ENCODE data around the gene MPST.

Gene MPST

DNA sequence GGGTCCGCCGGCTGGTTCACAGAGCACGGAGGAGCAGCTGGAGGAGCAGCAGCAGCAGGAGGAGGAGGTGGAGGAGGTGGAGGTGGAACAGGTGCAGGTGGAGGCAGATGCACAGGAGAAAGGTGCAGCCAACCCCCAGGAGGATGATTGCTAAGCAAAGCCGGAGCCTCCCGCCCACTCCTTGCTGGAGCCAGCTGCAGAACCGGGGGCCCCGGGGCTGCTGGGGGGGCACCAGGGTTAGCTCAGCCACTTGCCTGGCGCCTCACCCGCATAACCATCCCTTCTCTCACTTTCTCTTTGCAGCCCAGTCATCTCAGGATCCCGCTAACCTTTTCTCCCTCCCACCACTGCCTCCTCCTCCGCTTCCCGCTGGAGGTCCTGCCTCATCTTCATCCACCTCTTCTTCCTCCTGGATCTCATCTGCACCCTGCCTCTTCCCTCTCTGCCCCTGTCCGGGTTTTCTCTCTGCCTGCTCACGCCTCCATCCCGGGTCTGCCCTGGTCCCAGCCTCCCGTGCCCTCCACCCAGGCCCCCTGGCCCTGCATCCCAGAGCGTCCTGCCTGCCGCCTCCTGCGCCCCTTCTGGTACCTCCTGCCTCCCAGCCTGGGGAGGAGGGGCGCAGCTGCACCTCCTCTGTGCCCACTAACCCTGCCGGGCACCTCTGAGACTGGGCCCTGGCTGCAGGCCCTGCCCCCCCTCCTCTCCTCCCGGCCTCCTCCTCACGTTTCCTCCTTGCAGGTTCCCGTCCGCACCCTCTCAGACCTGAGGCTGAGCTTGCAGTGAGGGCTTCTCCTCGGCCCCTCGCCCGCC lies 41.5 kb downstream of the MPST start:
- TF ChIP-seq, protein P1, sequence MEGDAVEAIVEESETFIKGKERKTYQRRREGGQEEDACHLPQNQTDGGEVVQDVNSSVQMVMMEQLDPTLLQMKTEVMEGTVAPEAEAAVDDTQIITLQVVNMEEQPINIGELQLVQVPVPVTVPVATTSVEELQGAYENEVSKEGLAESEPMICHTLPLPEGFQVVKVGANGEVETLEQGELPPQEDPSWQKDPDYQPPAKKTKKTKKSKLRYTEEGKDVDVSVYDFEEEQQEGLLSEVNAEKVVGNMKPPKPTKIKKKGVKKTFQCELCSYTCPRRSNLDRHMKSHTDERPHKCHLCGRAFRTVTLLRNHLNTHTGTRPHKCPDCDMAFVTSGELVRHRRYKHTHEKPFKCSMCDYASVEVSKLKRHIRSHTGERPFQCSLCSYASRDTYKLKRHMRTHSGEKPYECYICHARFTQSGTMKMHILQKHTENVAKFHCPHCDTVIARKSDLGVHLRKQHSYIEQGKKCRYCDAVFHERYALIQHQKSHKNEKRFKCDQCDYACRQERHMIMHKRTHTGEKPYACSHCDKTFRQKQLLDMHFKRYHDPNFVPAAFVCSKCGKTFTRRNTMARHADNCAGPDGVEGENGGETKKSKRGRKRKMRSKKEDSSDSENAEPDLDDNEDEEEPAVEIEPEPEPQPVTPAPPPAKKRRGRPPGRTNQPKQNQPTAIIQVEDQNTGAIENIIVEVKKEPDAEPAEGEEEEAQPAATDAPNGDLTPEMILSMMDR (conservative IDR thresholded peaks at IDR 0.05), result no peak

DNA sequence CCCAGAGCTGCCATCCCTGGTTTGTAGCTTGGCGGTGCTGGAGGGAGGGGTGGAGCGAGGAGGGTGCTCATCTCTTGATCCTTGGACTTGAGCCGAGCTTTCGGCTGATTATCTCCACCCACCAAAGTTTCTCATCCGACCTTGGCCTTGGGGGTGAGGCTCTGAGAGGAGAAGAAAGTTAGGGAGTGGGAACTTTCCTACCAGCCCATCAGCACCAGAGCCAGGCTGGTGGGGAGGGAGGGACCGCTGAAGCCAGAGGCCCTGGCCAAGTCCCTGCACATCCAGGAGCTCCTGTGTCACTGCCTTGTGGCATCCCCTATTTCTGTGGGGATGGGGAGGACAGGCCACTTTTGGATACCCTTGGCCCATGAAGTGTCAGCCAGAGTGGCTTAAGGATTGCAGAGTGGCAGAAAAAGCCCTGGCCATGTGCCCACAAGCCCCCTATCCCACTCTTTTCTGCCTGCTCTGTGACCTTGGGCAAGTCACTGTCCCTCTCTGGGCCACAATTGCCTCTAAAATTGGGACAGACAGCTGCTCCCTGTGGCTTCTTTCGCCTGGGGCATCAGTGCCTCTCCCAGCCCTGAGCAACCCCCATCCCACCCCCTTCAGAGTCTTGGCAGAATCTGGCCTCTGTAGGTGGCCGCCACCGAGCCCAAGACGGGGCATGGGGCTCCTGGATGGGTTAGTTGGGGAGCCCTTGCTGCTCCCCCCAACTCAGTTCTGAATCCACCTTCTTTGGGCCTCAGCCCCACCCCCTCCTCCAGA lies 42.3 kb downstream of the MPST start:
- TF ChIP-seq, protein P1 (conservative IDR thresholded peaks at IDR 0.05), result no peak
- H3K27ac ChIP-seq, result no peak overlapping the region

More for the DNA sequence above, 41.5 kb downstream of the MPST start:
- H3K27ac ChIP-seq, result no peak overlapping the region

DNA sequence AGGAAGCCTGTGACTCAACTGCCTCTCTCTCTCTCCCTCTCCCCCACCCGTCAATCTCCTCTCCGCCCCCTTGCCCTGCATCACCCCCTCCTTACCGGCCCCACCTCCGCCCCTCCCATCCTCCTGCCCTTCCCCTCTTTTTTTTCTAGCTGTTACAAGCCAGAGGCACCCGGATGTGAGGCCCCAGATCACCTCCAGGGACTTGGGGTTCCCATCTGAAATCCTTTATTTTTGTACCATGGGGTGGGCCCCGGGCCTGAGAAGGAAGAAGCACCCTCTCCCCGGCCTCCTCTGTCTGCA lies 42.8 kb downstream of the MPST start:
- no peak overlapping the region for H3K27ac ChIP-seq

DNA sequence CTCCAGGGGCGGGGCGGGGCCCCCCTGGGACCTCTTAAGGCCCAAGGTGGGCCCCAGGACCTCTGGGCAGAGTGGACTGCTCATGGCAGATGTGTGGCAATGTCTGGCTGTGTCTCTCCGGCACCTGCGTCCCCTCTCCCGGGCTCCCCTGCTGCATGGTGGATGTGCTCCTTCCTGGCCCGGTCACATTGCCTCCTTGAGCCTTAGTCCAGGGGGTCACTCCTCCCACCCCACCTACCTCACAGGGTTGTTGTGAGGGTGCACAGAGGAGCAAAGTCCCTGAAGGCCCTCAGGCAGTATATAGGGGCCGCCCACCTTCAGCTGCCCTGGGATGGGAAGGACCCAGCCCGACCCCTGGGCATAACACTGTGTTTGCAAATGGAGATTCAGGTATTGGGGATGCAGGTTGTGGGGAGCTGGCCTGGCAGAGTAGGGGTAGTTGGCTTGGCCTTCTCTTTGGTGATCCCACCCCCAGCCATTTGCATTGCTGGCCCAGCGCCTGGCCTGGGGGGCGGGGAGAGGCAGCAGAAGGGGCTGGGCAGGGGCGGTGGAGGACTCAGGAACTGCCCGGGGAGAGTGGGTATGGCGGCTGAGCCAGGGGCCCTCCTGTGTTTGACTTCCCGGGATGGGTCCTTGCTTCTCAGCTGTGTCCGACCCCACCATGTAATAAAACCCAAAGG lies 43.3 kb downstream of the MPST start:
- peak overlapping the region; percentile 30; the same call in 1 of the 2 replicates for H3K27ac ChIP-seq
- TF ChIP-seq, protein P1 (conservative IDR thresholded peaks at IDR 0.05), result no peak

More for the DNA sequence above, 42.8 kb downstream of the MPST start:
- TF ChIP-seq, protein P1 (conservative IDR thresholded peaks at IDR 0.05), result no peak

DNA sequence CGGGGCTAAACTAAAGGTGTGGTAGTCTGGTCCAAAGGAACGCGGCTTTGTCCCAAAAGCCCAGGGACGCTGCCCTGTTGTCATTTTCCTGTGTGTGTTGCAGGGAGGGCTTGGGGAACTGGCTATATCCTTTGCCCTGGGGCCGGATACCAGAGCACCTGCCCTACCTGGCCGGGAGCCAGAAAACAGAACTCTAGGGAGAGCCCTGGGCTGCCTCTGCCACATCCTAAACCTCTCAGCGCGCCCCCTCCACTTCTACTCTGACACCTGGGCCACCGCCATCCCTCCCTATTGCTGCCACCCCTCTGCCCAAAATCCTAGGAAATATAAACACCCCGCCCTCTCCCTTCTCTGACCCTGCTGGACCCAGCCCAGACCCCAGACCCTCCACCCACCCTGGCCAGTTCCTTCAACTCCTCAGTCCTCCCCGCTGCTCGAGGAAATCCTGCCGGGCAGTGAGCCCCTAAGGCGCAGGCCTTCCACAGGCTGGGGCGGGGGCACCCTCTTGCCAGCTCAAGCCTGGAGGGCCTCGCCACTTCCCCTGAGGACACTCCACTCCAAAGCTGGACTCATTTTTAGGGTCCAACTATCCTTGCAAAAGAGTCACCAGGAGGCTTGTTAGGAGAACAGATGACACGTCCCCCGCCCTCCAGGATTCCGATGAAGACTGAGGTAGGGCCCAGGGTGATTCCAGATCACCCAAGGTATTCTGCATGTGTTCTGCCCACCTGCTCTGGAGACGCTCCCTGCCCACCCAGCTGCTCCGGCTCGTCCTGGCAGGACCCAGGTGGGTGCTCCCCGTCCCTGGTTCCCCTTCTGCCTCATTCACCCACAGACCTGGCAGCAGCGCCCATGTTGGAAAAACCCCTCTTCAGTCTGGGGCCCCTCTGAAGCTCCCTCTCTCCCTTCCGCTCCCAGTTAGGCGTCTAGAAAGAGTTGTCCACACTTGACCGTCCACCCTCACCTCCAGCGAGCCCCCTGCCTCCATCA lies 44.2 kb downstream of the MPST start:
- peak overlapping the region; percentile 30; the same call in 1 of the 2 replicates for H3K27ac ChIP-seq
- TF ChIP-seq, protein P1 (conservative IDR thresholded peaks at IDR 0.05), result no peak

DNA sequence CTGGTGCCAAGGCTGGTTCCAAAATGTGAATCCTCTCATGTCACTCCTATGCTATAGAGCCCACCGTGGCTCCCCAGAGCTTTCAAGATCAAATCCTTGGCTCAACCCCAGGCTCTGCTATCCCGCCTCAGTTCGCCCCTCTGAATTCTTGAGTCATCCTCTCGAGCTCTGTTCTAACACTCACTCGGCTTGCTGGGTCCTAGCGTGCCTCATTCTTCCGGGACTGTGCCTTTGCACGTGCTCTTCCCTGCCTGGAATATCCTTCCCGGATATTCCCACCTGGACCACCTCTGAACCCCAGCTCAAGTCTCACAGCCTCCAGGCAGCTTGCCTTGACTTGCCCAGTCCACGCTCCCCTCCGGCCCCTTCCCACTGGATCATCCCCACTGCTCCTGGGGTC lies 45.0 kb downstream of the MPST start:
- TF ChIP-seq, protein P1 (conservative IDR thresholded peaks at IDR 0.05), result no peak
- H3K27ac ChIP-seq, result no peak overlapping the region

Data from VCaP (cell line).